BE2C (cell line): ENCODE data around the gene WASF3. TPM values are rescaled to one million over a fixed set of nuclear protein-coding genes. Genes with fewer than 3 reads are reported as not detected.

Source experiments
- DNase-seq: peaks from one replicate; pipeline ENCODE4 v3.0.0-alpha.2; 2020
- H3K27me3 ChIP-seq: fragments of 250-450 bp; sonication (Bioruptor Pico); 2 replicates; pipeline ENCODE4 v1.5.1; 2020; ENCODE audit warnings: mild to moderate bottlenecking
- H3K36me3 ChIP-seq: fragments of 250-450 bp; sonication (Bioruptor Pico); 2 replicates; pipeline ENCODE4 v1.5.1; 2020; ENCODE audit warnings: mild to moderate bottlenecking
- H3K4me1 ChIP-seq: fragments of 250-450 bp; sonication (Bioruptor Pico); 2 replicates; pipeline ENCODE4 v1.5.1; 2020
- H3K4me3 ChIP-seq: 2 replicates; pipeline ENCODE4 v1.5.1; 2011; ENCODE audit warnings: low read depth, low read length
- H3K9me3 ChIP-seq: fragments of 250-450 bp; sonication (Bioruptor Pico); 2 replicates; pipeline ENCODE4 v1.5.1; 2020
- CTCF ChIP-seq: IDR thresholded peaks from 2 replicates; pipeline ENCODE4 v1.5.1; 2012; ENCODE audit warnings: mild to moderate bottlenecking, low read depth, low read length
- polyA plus RNA-seq: library from polyadenylated mRNA; unstranded; fragments of >200 nt; gene quantifications from one replicate; pipeline ENCODE4 v1.2.1, GENCODE V29; 2012; ENCODE audit warnings: low read depth, missing spikeins; ENCODE audit not compliant: insufficient read length, insufficient read depth

The WASF3 gene
- 1.7 TPM for polyA plus RNA-seq

- no peaks in the 10 kb centered on the region for H3K36me3 ChIP-seq
- H3K27me3 ChIP-seq: peaks cover 49% of the 10 kb centered on the region
- H3K9me3 ChIP-seq: no peaks in the 10 kb centered on the region; the same call in 1 of the 2 replicates
- H3K4me3 ChIP-seq: peak within 1 kb of the TSS; percentile 44
- DNase-seq: peak; percentile 96
- H3K4me1 ChIP-seq: no peaks in the 10 kb centered on the region
- no peak for TF ChIP-seq CTCF
Measured at GRCh38 chr13:26557393-26558073, at the start of gene WASF3. Gene WASF3 (plus strand): TSS chr13:26557683. CDS start chr13:26642271, 84,588 bp downstream.

- H3K4me3 ChIP-seq: no peak overlapping the region
Measured at GRCh38 chr13:26508885-26509284, 48.6 kb upstream of the WASF3 start.

GRCh38 chr13:26509491-26509890, 48.0 kb upstream of the WASF3 start:
- H3K4me3 ChIP-seq: no peak overlapping the region
- H3K9me3 ChIP-seq: no peaks in the 10 kb centered on the region
- H3K36me3 ChIP-seq: no peaks in the 10 kb centered on the region
- DNase-seq: no peak
- H3K27me3 ChIP-seq: peaks cover 10% of the 10 kb centered on the region; the same call in 1 of the 2 replicates
- no peaks in the 10 kb centered on the region for H3K4me1 ChIP-seq
- no peak for TF ChIP-seq CTCF

More at GRCh38 chr13:26508885-26509284, 48.6 kb upstream of the WASF3 start:
- Histone ChIP-seq H3K9me3 (no peaks in the 10 kb centered on the region), H3K36me3 (no peaks in the 10 kb centered on the region), H3K27me3 (peaks cover 7% of the 10 kb centered on the region; the same call in 1 of the 2 replicates), H3K4me1 (no peaks in the 10 kb centered on the region)
- DNase-seq: no peak
- no peak for TF ChIP-seq CTCF

GRCh38 chr13:26513931-26514330, 43.6 kb upstream of the WASF3 start:
- H3K36me3 ChIP-seq: no peaks in the 10 kb centered on the region
- no peak overlapping the region for H3K4me3 ChIP-seq
- H3K4me1 ChIP-seq: no peaks in the 10 kb centered on the region
- no peak for DNase-seq
- TF ChIP-seq CTCF: no peak
- no peaks in the 10 kb centered on the region for H3K9me3 ChIP-seq
- peaks cover 13% of the 10 kb centered on the region; the same call in 1 of the 2 replicates for H3K27me3 ChIP-seq

- Histone ChIP-seq H3K27me3 (peaks cover 13% of the 10 kb centered on the region; the same call in 1 of the 2 replicates), H3K4me1 (no peaks in the 10 kb centered on the region), H3K4me3 (no peak overlapping the region), H3K9me3 (no peaks in the 10 kb centered on the region), H3K36me3 (no peaks in the 10 kb centered on the region)
- no peak for TF ChIP-seq CTCF
- DNase-seq: no peak
Measured at GRCh38 chr13:26515721-26516120, 41.8 kb upstream of the WASF3 start.

GRCh38 chr13:26517936-26518335, 39.5 kb upstream of the WASF3 start:
- TF ChIP-seq CTCF: no peak
- Histone ChIP-seq H3K27me3 (peaks cover 13% of the 10 kb centered on the region; the same call in 1 of the 2 replicates), H3K9me3 (no peaks in the 10 kb centered on the region), H3K4me3 (no peak overlapping the region), H3K36me3 (no peaks in the 10 kb centered on the region), H3K4me1 (no peaks in the 10 kb centered on the region)
- DNase-seq: no peak
